SW 1271 (cell line): Measurements from ENCODE around the gene AUNIP.
A peak's percentile ranks its signal among the peaks of the same experiment; 100 is the strongest.

Experiments used
- DNase-seq, 2 experiments: peaks; one replicate each; lab custom pipeline; 2025; lab: John Stamatoyannopoulos, UW

Gene AUNIP

GRCh38 chr1:25809283-25809926 lies 49.9 kb downstream of the AUNIP start:
- no peak for DNase-seq

- no peak for DNase-seq
These were observed 50.6 kb downstream of the AUNIP start for GRCh38 chr1:25808481-25809244.

- no peak for DNase-seq
These were observed 51.5 kb downstream of the AUNIP start for GRCh38 chr1:25807480-25808390.

GRCh38 chr1:25806418-25806817 lies 52.8 kb downstream of the AUNIP start:
- no peak for DNase-seq

DNA sequence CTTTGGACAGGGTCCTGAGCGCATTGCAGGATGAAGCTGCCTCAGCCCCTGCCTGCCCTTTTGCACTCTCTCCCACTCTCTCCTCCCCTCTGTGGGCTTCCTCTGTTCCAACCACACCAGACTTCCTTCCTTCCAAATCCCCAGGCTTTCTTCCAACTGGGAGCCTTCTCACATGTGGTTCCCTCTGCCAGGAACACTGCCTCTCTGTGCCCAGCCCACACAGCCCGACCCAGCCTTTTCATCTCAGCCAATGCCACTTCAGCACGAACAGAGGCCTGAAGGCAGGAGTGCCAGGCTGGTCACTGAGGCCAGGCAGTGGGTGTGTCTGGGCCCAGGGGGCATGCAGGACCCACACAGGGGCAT lies 53.4 kb downstream of the AUNIP start:
- DNase-seq: no peak

DNA sequence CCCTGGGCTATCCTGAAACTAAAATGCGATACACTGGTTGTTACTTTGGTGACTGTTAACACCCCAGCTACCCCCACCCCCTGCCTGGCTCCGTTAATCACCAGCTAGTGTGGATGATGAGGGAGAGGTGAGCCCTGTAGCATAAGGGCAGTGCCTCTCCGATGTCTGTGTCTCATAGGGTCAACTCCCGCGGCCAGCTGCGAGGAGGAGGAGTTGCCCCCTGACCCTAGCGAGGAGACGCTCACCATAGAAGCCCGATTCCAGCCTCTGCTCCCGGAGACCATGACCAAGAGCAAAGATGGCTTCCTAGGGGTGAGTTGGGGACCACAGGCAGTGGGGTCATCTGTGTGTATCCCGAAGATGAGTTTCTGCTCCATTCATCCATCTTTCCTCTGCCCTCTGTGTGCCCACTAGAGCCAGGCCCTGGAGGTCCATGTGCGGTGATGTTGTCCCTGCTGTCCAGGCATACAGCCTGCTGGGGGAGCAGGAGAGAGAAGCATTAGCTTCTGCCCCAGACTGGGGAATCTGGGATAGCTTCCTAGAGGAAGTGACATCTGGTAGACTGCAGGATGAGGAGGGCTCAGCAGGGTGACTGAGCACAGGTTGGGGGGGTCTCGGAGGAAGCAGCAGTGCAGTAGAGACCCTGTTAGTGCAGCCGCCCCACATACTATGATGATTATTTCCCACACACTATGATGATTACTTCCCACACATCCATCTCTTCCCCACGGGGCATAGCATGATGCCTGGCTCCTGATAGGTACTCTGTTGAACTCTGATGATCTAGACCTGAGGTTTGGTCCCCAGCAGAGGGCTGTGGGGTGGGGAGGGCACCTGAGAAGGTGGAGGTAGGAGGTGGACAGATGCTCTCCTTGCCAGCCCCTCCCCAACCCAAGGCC lies 54.0 kb downstream of the AUNIP start:
- DNase-seq: no peak

DNA sequence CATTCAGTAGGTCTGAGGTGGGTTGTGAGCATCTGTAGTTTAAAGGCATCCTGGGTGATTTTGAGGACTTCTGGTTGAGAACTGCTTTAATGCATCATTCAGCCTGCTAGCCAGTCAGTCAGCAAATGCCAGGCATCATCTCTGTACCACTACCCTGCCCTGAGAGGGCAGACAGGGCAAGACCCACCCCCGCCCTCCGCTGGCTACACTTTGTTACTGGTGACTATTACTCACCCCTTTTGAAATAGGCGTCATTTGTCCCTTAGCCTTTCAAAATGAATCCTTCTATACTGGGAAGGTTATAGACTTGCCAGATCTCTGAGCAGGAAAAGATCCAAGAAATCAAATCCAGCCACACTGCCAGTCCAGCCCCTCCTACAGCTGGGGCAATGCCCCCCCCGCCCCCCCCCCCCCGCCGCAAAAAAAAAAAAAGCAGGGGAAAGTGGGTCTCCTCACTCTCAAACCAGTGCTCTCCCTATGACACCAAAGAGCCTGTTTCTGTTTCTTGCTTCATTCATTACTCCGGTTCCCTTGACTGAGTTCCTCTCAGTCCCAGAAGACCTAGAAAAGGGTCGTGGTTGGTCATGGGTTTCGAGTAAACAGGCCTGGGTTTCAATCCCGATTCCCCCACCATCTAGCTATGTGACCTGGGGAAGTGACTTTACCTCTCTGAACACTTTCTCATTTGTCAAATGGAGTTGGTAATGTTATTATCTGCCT lies 54.9 kb downstream of the AUNIP start:
- no peak for DNase-seq

- no peak for DNase-seq
These were observed 55.9 kb downstream of the AUNIP start for GRCh38 chr1:25803368-25803767.

DNA sequence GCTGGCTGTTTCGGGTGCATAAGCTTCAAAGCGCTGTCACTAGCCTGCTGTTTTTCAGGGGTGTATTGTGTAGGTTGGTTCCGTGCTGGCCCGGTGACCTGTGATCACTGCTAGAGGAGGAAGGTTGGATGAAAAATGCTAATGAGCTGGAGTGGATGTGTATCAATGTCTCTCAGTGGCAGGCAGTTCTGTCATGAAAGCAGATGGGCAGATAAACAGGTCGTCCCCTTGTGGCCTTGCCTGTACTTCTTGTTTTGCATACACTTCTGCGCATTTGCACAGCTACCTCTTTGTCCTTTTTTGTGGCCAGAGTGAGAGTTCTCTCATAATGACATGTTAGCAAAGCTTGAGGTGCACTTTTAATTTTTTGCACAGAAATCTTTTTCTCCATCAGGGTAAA lies 56.3 kb downstream of the AUNIP start:
- no peak for DNase-seq

DNA sequence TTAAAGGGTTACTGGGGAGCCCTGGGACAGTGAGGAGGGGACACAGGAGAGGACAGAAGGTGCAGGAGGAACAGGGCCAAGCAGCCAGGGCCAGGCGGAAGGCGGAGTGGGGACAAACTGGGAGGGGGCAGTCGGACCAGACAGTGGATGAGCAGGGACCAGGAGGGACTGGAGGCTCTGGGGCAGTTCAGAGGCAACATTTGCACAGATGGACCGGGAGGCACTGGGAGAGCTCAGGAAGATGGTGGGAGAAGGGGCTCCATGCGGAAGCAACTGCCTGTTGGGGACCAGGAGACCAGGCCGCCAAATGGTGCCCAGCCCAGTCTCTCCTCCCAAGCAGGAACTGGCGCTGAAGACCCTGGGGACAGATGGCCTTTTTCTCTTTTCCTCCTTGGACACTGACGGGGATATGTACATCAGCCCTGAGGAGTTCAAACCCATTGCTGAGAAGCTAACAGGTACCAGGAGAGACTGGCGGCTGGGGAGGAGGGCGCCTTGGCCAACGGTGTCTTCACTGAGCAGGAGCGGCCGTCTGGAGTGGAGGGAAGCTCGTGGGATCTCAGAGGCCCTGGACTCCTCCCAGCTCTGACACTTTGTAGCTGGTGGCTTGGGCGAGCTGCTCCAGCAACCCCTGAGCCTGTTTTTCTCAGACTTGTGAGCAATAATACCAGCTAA lies 58.4 kb downstream of the AUNIP start:
- DNase-seq: no peak

GRCh38 chr1:25799935-25800702 lies 59.1 kb downstream of the AUNIP start, which contains the start of gene SELENON:
SELENON (plus strand) TSS chr1:25800193; CDS start chr1:25800231, 38 bp downstream.
- DNase-seq: peak in 1 of 2 experiments; percentile 7

DNA sequence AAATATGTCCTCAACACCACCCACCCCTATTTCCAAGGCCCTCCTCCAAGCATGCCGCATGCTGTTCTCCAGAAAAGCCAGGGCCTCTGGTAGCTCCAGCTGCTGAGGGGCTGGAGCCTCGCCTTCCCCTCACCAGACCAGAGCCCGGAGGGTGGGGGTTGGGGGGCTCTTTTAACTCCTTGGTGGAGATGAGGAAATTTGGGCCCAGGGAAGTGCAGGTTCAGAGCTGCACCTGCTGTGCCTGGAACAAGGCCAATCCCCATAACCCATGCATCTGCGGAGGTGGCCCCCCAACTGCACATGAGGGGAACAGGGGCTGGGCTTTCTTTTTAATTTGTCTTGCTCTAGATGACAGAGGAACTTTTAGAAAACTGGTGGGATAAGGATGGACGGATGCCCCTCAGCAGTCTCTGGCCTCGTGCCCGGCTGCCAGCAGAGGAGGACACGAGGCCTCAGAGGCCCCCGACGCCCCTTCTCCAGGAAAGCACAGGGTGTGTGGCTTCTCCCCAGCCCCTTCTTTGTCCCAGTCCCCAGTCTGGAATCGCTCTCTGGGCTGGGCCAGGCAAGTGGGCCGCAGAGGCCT lies 59.8 kb downstream of the AUNIP start:
- no peak for DNase-seq

DNA sequence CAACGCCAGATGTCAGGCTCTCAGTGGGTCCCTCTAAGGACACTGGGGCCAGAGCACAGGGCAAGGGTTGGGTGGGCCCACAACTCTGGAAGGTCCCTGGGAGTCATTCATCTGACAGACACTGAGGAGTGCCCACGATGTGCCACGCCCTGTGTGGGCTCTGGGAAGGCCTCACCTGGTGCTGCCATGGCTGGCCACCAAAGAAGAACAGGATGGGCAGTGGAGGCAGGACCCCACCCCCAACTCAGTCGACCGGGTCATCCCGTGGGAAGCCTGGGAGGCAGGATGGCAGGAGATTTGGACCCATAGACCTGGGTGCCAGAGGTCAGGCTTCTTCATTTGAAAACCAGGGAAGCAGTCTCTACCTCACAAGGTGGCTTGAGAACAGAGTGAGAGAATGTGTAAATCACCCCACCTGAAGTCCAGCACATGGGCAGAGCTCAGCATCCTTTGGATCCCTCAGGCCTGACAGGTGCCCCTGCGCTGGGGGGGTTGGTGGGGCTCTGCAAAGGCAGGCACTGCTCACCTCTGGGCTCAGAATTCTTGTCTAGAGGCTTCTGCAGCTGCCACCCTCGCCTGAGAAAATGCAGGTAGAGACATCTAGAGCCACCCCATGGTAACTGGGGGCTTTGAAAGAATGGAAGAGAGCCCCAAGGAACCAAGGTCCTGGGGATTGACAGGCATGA lies 60.4 kb downstream of the AUNIP start:
- DNase-seq: no peak

DNA sequence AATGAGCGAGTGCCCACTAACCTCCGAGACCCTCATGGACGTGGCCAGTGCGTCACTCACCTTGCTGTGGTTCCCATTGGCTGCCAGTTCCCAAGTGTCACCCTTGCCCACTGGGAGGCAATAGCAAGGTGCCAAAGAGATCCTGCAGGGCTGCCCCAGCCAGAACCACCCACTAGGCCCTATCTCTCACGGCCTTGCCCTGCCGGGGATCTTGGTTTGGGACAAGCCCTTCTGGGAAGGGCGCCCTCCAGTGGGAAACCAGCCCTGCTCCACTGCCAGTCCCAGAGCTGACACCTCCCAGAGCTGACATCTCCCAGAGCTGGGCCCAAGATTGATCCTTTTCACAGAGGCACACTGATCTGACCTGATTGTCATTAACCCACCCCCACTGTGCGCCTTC lies 61.3 kb downstream of the AUNIP start:
- peak in 1 of 2 experiments; percentile 3 for DNase-seq

DNA sequence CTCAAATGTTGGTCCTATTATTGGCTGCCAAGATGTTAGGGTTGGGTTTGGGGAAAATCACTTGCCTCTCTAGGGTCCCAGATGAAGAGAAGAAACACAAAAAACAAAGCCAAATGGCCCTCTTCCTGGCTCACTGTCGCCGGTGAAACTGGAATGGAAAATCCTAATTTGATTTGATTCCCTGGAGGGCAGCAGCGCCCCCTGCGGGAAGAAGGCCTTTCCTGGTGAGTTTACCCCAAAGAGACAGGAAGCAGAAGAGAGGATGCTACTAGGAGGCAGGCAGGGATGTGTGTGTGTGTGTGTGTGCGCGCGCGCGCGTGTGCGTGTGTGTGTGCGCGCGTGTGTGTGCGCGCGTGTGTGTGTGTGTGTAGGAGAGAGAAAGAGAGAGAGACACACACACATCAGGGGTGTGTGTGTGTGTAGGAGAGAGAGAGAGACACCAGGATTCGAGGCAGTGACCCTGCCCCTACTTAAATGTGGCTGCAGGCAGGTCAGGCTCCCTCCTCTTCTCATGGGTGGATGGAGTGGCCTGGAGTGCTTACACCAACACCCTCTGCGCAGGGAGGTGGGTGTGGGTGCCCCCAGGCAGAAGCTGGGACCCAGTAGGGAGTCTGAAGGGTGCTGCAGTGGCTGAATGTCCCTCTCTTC lies 62.3 kb downstream of the AUNIP start:
- peak in 1 of 2 experiments; percentile 50 for DNase-seq

GRCh38 chr1:25795946-25796810 lies 63.1 kb downstream of the AUNIP start:
- no peak for DNase-seq

DNA sequence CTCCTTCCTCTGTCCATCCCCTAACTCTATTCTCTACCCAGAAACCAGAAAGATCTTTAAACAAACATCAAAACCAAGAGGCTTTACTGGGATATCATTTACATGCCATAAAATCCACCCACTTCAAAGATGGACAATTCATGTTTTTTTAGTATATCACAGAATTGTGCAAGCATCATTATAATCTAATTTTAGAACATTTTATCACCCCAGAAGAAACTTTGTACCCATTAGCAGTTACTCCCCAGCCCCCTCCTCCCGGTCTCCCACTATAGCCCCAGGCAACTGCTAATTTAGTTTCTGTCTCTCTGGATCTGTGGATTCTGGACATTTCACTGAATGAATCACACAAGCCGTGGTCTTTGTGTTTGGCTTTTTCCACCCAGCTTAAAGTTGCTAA lies 64.0 kb downstream of the AUNIP start:
- no peak for DNase-seq
